A549 (cell line): ENCODE data around the gene BACH1. TPM values are rescaled to one million over a fixed set of nuclear protein-coding genes. Genes with fewer than 3 reads are reported as not detected.

Experiments
- ATAC-seq, 2 experiments: fragments of 200-7000 bp in 1 of 2; fragments of >200 bp in 1 of 2; cut with Nextera tagmentation in 1 of 2; cut with Tn5 transposase in 1 of 2; 3 replicates each; pipeline versions ENCODE4 v1.8.0 to v1.9.1; 2018 to 2020; ENCODE audit warnings: mild to moderate bottlenecking in 1 of 2, moderate library complexity in 1 of 2
- CTCF ChIA-PET: fragments of 300-600 bp; sonication (Branson Sonifier 250); formaldehyde crosslinking; extraction: SDS; loops from one replicate; lab custom pipeline; 2021; ENCODE audit warnings: antibody characterized with exemption, inconsistent platforms; lab: Yijun Ruan, JAX
- POLR2A ChIA-PET: fragments of 350-600 bp; formaldehyde crosslinking; extraction: SDS; loops from one replicate; lab custom pipeline; 2021; ENCODE audit warnings: antibody characterized with exemption, inconsistent platforms; lab: Yijun Ruan, JAX
- DNase-seq, 2 experiments: peaks; one replicate each; pipeline versions ENCODE4 v3.0.0 to v3.0.0-alpha.2; 2011 to 2016; ENCODE audit warnings: low read depth in 1 of 2, low spot score in 1 of 2
- FAIRE-seq: peaks from 2 replicates; lab custom pipeline; 2011; peaks lifted over from hg19 to GRCh38; lab: Jason Lieb, UNC
- H3K27ac ChIP-seq, 2 experiments: fragments of >200 bp; sonication (Bioruptor Twin); formaldehyde crosslinking; 3 replicates each; pipeline ENCODE4 v1.5.1; 2016 to 2017
- H3K4me1 ChIP-seq: fragments of >200 bp; sonication (Bioruptor Twin); formaldehyde crosslinking; 3 replicates; pipeline ENCODE4 v1.6.1; 2016
- H3K4me2 ChIP-seq: fragments of >200 bp; sonication (Bioruptor Twin); formaldehyde crosslinking; 3 replicates; pipeline ENCODE4 v1.6.1; 2016
- H3K4me3 ChIP-seq: fragments of >200 bp; sonication (Bioruptor Twin); formaldehyde crosslinking; 3 replicates; pipeline ENCODE4 v1.5.1; 2016
- H3K9me3 ChIP-seq: fragments of >200 bp; sonication (Bioruptor Twin); formaldehyde crosslinking; 3 replicates; pipeline ENCODE4 v1.6.1; 2016
- BHLHE40 ChIP-seq: IDR thresholded peaks from 2 replicates; pipeline ENCODE4 v1.6.1; 2012; ENCODE audit warnings: low read depth, low read length, inconsistent platforms
- CBX8 ChIP-seq: fragments of 200-600 bp; sonication (generic); IDR thresholded peaks from 2 replicates; pipeline ENCODE4 v1.6.1; 2016
- EHF ChIP-seq: fragments of 250-450 bp; sonication (Bioruptor Pico); IDR thresholded peaks from 2 replicates; pipeline ENCODE4 v1.5.0; 2020; ENCODE audit warnings: mild to moderate bottlenecking
- EP300 ChIP-seq, 2 experiments: fragments of >200 bp; sonication (Bioruptor Twin); formaldehyde crosslinking; IDR thresholded peaks; 2 replicates in 1 of 2; 3 replicates in 1 of 2; pipeline ENCODE4 v1.6.1; 2016 to 2017
- FOSB ChIP-seq: fragments of 250-450 bp; sonication (Bioruptor Pico); IDR thresholded peaks from 2 replicates; pipeline ENCODE4 v1.5.0; 2020; ENCODE audit warnings: mild to moderate bottlenecking, moderate library complexity
- FOSL2 ChIP-seq, 2 experiments: fragments of 450-650 bp in 1 of 2; fragments of >200 bp in 1 of 2; sonication (Bioruptor Twin) in 1 of 2; formaldehyde crosslinking; IDR thresholded peaks; 2 replicates each; pipeline versions ENCODE4 v1.5.0 to v1.6.1; 2016 to 2020; ENCODE audit warnings: mild to moderate bottlenecking in 1 of 2, moderate library complexity in 1 of 2
- GATA3 ChIP-seq: IDR thresholded peaks from 2 replicates; pipeline ENCODE4 v1.6.1; 2012; ENCODE audit warnings: borderline replicate concordance
- HDAC2 ChIP-seq: fragments of 200-600 bp; sonication (generic); IDR thresholded peaks from 2 replicates; pipeline ENCODE4 v1.6.1; 2016
- HMGXB4 ChIP-seq: fragments of 250-450 bp; sonication (Bioruptor Pico); IDR thresholded peaks from 2 replicates; pipeline ENCODE4 v1.5.0; 2021; ENCODE audit warnings: mild to moderate bottlenecking, moderate library complexity, borderline replicate concordance
- HOXA7 ChIP-seq: fragments of 250-450 bp; sonication (Bioruptor Pico); IDR thresholded peaks from 2 replicates; pipeline ENCODE4 v1.5.0; 2020; ENCODE audit warnings: mild to moderate bottlenecking, moderate library complexity
- HOXB5 ChIP-seq: fragments of 250-450 bp; sonication (Bioruptor Pico); IDR thresholded peaks from 2 replicates; pipeline ENCODE4 v1.5.0; 2020; ENCODE audit warnings: mild to moderate bottlenecking, moderate library complexity
- KDM5A ChIP-seq: fragments of 200-600 bp; sonication (generic); IDR thresholded peaks from 2 replicates; pipeline ENCODE4 v1.6.1; 2016; ENCODE audit warnings: antibody characterized with exemption, mild to moderate bottlenecking
- MAX ChIP-seq: IDR thresholded peaks from 2 replicates; pipeline ENCODE4 v1.6.1; 2012
- MAZ ChIP-seq: fragments of 150-350 bp; IDR thresholded peaks from 2 replicates; pipeline ENCODE4 v1.6.1; 2014; ENCODE audit warnings: antibody characterized with exemption, low read depth, low read length, borderline replicate concordance
- NFE2L2 ChIP-seq: fragments of 150-350 bp; conservative IDR thresholded peaks from 2 replicates; pipeline ENCODE4 v1.6.1; 2014; ENCODE audit warnings: low read length
- NPAS2 ChIP-seq: fragments of 250-450 bp; sonication (Bioruptor Pico); IDR thresholded peaks from 2 replicates; pipeline ENCODE4 v1.8.0; 2022; ENCODE audit warnings: mild to moderate bottlenecking, moderate library complexity, borderline replicate concordance
- PBX3 ChIP-seq: IDR thresholded peaks from 2 replicates; pipeline ENCODE4 v1.6.1; 2012
- PHF8 ChIP-seq: fragments of 200-600 bp; sonication (generic); IDR thresholded peaks from 2 replicates; pipeline ENCODE4 v1.6.1; 2016; ENCODE audit warnings: low read depth, mild to moderate bottlenecking, antibody characterized with exemption, moderate library complexity, borderline replicate concordance
- POLR2AphosphoS2 ChIP-seq: conservative IDR thresholded peaks from 2 replicates; pipeline ENCODE4 v1.6.1; 2012; ENCODE audit warnings: low read length, improper control_type of control experiment, inconsistent platforms
- RARB ChIP-seq: fragments of 250-450 bp; sonication (Bioruptor Pico); IDR thresholded peaks from 2 replicates; pipeline ENCODE4 v1.8.0; 2021; ENCODE audit warnings: mild to moderate bottlenecking, moderate library complexity
- USF2 ChIP-seq: fragments of 450-650 bp; IDR thresholded peaks from 2 replicates; pipeline ENCODE4 v1.6.1; 2014; ENCODE audit warnings: antibody characterized with exemption
- ZNF302 ChIP-seq: fragments of 250-450 bp; sonication (Bioruptor Pico); IDR thresholded peaks from 2 replicates; pipeline ENCODE4 v1.9.0; 2021; ENCODE audit warnings: inconsistent platforms, mild to moderate bottlenecking, moderate library complexity
- WGBS: methylation state at CpG from one replicate; pipeline ENCODE4 v1.1.6; 2017; ENCODE audit errors: missing lambda C conversion rate; 5-methylcytosine and 5-hydroxymethylcytosine counted together
- polyA plus RNA-seq, 4 experiments: library from polyadenylated mRNA; depleted of rRNA in 3 of 4; stranded (reverse); fragments of >200 nt; fragmentation: RNase III in 1 of 4; extraction: RNeasy Plus Mini Kit Qiagen cat#74134 plus additional on column Dnase treatment in 1 of 4; gene quantifications; 2 replicates in 3 of 4; 3 replicates in 1 of 4; pipeline ENCODE4 v1.2.3, GENCODE V29; 2011 to 2017

Gene BACH1
- polyA plus RNA-seq, 2 of the 4 experiments (the other 2 are of a cell fraction) = 5.0 to 21.4 TPM

- TF ChIP-seq PBX3 (no peak), FOSB (no peak), MAZ (no peak)
Observed at GRCh38 chr21:29320031-29320430, 21.3 kb downstream of the BACH1 start (continued).

GRCh38 chr21:29321217-29321616, 22.5 kb downstream of the BACH1 start:
- Histone ChIP-seq H3K27ac (no peak overlapping the region), H3K9me3 (no peaks in the 10 kb centered on the region), H3K4me3 (no peak overlapping the region)
- ATAC-seq (no peak), DNase-seq (no peak)
- CTCF ChIA-PET = no interaction called here
- TF ChIP-seq HOXB5 (CRISPR knock-in tag) = no peak
- TF ChIP-seq, all 56 proteins: peak for 0
- POLR2A ChIA-PET = no interaction called here
- 97% methylated on average over 11 of the region's 11 CpGs for WGBS
- Histone ChIP-seq H3K4me2 (no peak overlapping the region), H3K4me1 (0 out of 3 replicates have a peak, but pooled peaks cover under 1% of the 10 kb centered on the region)
- no peak for FAIRE-seq

GRCh38 chr21:29321932-29322928, 23.5 kb downstream of the BACH1 start:
- POLR2A ChIA-PET = no interaction called here
- no peak for DNase-seq

GRCh38 chr21:29323189-29323588, 24.5 kb downstream of the BACH1 start:
- H3K27ac ChIP-seq = no peak overlapping the region
- WGBS = 73% methylated on average over 6 of the region's 6 CpGs
- H3K4me1 ChIP-seq = no peaks in the 10 kb centered on the region
- no peak overlapping the region for H3K4me3 ChIP-seq
- CTCF ChIA-PET = interaction anchor here (1.4 kb wide), 1 partner anchor 126 kb away, joined by 3 read pairs; no protein-coding TSS in a partner anchor
- H3K4me2 ChIP-seq = no peak overlapping the region
- no peak for DNase-seq
- no peak for ATAC-seq
- POLR2A ChIA-PET = no interaction called here
- H3K9me3 ChIP-seq = no peaks in the 10 kb centered on the region
- no peak for FAIRE-seq
- no peak for TF ChIP-seq MAZ
- no peak for TF ChIP-seq FOSL2 (IDR thresholded peaks at IDR 0.05)
- no peak for TF ChIP-seq FOSL2 (CRISPR knock-in tag; IDR thresholded peaks at IDR 0.05)
- no peak for TF ChIP-seq CBX8
- TF ChIP-seq MAX = no peak
- TF ChIP-seq GATA3 = no peak
- TF ChIP-seq RARB = no peak
- TF ChIP-seq NPAS2 = no peak
- TF ChIP-seq KDM5A = no peak
- TF ChIP-seq ZNF302 (CRISPR knock-in tag) = no peak
- no peak for TF ChIP-seq BHLHE40
- TF ChIP-seq, all 56 proteins: peak for 0

More at GRCh38 chr21:29321932-29322928, 23.5 kb downstream of the BACH1 start:
- CTCF ChIA-PET = interaction anchor here (1.4 kb wide), 1 partner anchor 126 kb away, joined by 3 read pairs; no protein-coding TSS in a partner anchor
- ATAC-seq (no peak), FAIRE-seq (no peak)
- Histone ChIP-seq H3K9me3 (no peaks in the 10 kb centered on the region), H3K4me2 (no peak overlapping the region), H3K27ac (no peak overlapping the region), H3K4me1 (no peaks in the 10 kb centered on the region), H3K4me3 (no peak overlapping the region)
- 92% methylated on average over 11 of the region's 11 CpGs for WGBS
- TF ChIP-seq RARB = no peak
- TF ChIP-seq NFE2L2 = no peak
- TF ChIP-seq HDAC2 = no peak
- TF ChIP-seq MAZ = no peak
- TF ChIP-seq EP300 (IDR thresholded peaks at IDR 0.05) = no peak
- TF ChIP-seq USF2 = no peak
- no peak for TF ChIP-seq EHF (CRISPR knock-in tag)
- no peak for TF ChIP-seq POLR2AphosphoS2
- no peak for TF ChIP-seq HOXA7
- no peak for TF ChIP-seq PHF8
- no peak for TF ChIP-seq HMGXB4 (CRISPR knock-in tag)
- TF ChIP-seq HOXB5 (CRISPR knock-in tag) = no peak
